ENCODE results near the gene ZKSCAN5. TPM values are rescaled to one million over a fixed set of nuclear protein-coding genes. Genes with fewer than 3 reads are reported as not detected.

ZKSCAN5 gene
- 10 to 100 TPM in 1 of 4 donors, 1 to 10 TPM in 3; 6.1 to 10.2 (median 7.8) TPM for total RNA-seq

DNA sequence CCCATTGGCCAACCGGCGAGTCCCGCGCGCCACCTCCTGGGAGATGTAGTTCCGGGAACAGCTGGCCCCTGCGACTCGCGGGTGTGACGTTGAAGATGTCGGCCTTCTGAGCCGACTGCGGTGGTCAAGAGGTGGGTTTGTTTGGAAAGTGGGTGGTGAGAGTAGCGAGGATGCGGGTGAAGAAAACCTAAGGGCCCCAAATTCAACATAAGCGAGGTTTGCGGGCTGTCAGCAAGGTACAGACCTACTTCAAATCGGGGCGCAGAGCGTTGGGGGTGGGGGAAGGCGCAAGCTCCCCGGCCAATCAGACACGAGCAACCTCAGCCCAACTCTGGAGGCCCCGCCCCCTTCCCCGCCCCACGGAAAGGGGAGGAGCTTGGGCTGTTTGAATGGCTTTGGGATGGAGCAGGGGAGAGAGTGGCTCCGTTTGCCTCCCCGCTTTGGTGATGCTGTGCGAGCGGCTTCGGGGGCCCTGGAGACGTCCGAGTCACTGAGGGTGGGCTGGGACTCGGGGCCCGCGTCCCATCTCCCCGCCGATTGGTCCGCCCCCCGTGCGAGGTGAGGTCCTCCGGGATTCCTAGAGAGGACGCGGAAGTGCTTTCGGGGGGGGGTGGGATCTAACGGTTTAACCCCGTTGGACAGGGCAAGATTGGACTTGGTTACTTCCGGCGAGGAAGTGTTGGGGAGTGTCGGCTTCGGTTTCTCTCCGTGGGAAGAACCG lies at the start of gene ZKSCAN5:
Gene ZKSCAN5 (plus strand): TSS at position 60 of the 721 bp plus-strand sequence. CDS start 1,383 bp downstream, outside the sequence.
- TF ChIP-seq, protein P1, sequence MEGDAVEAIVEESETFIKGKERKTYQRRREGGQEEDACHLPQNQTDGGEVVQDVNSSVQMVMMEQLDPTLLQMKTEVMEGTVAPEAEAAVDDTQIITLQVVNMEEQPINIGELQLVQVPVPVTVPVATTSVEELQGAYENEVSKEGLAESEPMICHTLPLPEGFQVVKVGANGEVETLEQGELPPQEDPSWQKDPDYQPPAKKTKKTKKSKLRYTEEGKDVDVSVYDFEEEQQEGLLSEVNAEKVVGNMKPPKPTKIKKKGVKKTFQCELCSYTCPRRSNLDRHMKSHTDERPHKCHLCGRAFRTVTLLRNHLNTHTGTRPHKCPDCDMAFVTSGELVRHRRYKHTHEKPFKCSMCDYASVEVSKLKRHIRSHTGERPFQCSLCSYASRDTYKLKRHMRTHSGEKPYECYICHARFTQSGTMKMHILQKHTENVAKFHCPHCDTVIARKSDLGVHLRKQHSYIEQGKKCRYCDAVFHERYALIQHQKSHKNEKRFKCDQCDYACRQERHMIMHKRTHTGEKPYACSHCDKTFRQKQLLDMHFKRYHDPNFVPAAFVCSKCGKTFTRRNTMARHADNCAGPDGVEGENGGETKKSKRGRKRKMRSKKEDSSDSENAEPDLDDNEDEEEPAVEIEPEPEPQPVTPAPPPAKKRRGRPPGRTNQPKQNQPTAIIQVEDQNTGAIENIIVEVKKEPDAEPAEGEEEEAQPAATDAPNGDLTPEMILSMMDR (IDR thresholded peaks at IDR 0.05), result no peak
- peak; percentile 95 for ATAC-seq (ENCODE audit: low FRiP score)
- DNase-seq (ENCODE audit: low spot score), result peak; percentile 96

DNA sequence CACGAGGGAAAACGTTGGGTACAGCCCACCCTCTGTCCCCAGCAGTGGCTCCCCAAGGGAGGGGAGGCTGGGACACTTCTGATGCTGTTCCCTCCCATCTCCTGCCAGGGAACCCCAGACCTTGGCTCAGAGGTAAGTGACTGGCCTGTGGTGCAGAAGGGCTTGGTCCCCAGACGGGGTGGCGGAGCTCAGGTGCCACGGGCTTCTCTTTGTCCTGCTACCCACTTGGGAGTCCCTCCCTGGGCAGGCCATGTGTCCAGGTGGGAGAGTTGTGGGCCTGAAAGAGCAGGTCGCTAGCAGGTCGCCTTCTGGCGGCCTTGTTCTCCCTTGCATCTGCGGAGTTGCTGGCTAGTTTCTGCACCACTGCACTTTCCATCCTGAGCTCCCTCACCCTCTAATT lies 48.6 kb upstream of the ZKSCAN5 start:
- no peak for DNase-seq (ENCODE audit: low spot score)
- TF ChIP-seq, protein P1 (IDR thresholded peaks at IDR 0.05), result no peak
- no peak for ATAC-seq (ENCODE audit: low FRiP score)

DNA sequence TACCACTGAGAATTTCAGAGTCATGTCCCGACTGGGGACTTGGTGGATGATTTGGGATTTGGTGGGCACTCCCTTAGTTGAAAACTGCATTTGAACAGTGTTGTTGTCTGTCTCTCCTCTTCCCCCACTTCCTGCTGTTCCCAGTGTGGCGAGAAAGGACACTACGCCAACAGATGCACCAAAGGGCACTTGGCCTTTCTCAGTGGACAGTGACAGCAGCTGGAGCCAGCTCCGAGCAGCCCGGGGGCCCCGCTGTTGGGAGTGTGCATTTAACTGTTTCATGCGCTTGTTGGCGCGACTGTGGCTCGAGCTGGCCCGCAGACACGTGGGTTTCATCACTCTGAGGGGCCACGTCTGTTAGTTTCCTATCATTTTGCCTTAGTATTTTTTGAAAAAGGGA lies 48.2 kb upstream of the ZKSCAN5 start:
- DNase-seq (ENCODE audit: low spot score) (no peak), ATAC-seq (ENCODE audit: low FRiP score) (no peak)
- TF ChIP-seq, protein P1 (IDR thresholded peaks at IDR 0.05), result no peak

DNA sequence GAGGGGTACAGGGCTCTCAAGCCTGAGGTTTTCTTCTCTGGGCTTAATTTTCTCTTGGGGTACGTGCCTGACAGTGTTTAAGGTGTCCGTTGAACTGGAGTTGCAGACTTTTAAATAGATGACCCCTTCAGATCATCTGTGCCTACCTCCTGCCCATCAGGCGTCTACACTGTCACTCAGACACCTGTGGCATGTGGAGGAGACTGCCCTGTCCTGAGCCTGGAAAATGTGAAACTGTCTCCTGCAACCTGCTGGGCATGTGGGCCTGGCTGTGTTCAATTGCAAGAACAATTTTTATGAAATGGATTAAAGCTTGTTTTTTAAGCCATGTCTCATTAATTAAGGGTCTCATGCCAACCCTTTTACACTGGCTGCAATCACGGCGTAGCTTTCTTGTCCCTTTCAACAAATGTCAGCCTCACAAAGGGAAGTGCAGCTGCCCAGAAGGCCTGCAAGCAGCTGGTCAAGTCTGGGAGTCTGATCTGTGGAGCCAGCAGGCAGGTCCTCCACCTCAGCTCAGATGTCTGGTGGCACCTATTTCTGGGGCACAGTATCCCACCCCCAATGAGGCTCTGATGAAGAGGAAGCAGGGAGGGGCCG lies 47.3 kb upstream of the ZKSCAN5 start:
- ATAC-seq (ENCODE audit: low FRiP score) (no peak), DNase-seq (ENCODE audit: low spot score) (no peak)
- TF ChIP-seq, protein P1 (IDR thresholded peaks at IDR 0.05), result no peak

DNA sequence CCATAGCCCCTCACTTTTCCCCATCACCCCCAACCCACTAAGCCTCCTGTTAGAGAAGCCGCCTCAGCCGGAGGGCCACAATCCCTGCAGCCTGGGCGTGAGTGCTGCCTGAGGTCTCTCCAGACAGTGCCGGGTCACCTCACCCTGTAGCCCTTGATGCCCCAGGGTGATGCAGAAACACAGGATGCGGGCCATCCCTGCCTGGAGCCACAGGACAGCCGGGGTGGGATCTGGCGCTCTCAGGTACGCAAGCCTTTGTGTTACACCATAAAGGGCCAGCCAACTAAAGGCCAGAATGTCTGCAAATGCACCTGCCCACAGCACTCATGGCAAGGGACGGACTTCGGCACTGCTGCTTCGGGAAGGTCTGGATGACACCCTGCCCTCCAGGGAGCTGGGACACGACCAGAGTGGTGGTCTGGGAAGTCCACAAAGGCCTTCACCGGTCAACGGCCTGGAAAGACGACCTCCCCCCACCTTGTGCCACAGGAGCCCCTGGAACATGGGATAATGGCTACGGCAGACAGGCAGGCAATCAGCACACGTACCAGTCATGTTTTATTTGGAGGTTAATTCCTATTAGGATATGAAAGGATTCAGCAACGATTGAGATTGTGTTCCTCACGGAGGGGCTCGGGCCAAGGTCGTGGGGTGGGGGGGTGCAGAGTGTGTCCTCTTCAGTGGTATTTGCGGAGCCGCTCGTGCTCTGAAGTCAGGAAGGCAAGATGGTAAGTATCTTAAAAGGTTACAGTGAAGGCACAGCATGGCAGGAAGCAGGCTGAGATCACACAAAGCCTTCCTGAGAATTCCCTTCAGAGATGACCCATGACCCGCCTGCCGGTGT lies 46.6 kb upstream of the ZKSCAN5 start:
- ATAC-seq (ENCODE audit: low FRiP score) (no peak), DNase-seq (ENCODE audit: low spot score) (no peak)
- TF ChIP-seq, protein P1 (IDR thresholded peaks at IDR 0.05), result no peak

DNA sequence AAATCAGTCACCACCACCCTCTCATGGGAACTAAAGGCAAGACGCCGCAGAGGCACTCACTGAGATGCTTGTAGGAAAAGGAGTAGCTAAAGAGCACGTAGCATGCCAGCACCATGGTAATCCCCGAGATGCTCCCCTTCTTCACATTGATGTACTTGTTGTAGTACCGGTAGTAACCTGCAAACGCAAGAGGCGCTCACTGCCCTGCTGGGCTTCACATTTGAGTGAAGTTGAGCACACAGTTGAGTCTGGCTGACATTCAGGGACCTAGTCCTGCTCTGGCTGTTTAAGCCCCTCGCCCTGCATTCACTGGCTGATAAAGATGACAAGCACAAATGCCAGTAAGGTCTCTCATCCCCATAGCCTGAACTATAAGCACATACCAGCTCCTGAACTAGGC lies 45.4 kb upstream of the ZKSCAN5 start:
- TF ChIP-seq, protein P1 (IDR thresholded peaks at IDR 0.05), result no peak
- DNase-seq (ENCODE audit: low spot score) (no peak), ATAC-seq (ENCODE audit: low FRiP score) (no peak)

All from omental fat pad (tissue), 4 donors.